Stimulated activated CD4-positive, alpha-beta T cell treated with anti-CD3 and anti-CD28 coated beads, TNF-alpha, amount 100 ng/mL, for 4 hours (primary cell): Measurements from ENCODE around the gene TBC1D22A.

ENCODE experiments used
- DNase-seq, 3 experiments: peaks; one replicate each; pipeline ENCODE4 v3.0.0-alpha.2; 2020; ENCODE audit warnings: low read depth in 3 of 3

TBC1D22A gene

DNA sequence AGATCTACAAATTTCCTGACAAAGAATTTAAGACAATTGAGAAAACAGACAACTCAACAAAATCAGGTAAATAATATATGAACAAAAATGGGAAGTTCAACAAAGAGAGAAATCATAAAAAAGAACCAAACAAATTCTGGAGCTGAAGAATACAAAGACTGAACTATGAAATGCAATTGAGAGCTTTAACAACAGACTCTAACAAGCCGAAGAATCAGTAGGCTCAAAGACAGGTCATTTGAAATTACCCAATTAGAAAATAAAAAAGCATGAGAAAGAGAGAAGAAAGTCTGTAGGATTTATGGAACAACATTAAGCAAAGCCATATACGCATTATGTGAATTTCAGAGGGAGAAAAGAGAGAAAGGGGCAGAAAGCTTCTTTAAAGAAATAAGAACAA is 72.8 kb downstream of the TBC1D22A start:
- no peak for DNase-seq

DNA sequence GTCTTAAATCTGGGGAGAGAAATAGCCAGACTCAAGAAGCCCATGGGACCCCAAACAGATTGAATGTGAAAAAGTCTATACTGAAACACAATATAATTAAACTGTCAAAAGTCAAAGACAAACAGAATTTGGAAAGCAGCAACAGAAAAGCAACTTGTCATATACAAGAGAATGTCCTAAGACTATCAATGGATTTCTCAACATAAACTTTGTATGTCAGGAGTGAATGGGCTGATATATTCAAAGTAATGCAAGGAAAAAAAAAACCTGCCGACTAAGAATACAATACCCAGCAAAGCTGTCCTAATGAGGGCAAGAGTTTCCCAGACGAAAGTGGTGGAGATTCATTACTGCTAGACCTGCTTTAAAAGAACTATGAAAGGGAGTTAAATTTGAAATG is 73.2 kb downstream of the TBC1D22A start:
- DNase-seq = no peak

DNA sequence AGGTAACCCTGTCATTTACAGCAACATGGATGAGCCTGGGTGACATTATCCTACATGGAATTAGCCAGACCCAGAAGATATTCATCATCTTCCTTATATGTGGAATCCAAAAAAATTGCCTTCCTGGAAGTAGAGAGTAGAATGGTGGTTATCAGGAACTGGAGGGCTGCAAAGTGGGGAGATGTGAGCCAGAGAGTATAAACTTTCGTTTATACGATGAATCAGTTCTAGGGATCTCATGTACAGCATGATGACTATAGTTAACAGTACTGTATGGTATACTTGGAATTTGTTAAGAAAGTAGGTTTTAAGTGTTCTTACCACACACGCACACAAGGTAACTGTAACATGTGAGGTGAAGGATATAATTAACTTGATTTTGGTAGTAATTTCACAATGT is 79.1 kb downstream of the TBC1D22A start:
- DNase-seq = no peak

DNA sequence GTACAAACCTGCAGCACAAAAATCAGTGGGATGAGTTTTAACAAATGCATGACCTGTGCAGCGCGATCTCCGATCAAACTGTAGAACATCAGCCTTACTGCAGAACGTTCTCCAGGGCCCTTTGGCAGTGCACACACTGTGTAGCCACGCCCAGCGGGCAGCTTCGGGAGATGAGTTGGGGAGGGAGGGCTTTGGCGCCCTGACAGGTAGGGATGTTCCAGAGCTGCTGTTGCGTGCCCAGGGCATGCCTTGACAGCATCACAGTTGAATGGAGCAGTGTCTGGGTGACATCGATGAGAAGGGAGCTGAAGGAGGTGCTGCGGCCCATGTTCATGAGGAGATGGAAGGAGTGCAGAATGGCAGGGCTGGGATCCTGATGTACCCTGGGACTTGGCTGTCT is 80.2 kb downstream of the TBC1D22A start:
- DNase-seq = no peak

DNA sequence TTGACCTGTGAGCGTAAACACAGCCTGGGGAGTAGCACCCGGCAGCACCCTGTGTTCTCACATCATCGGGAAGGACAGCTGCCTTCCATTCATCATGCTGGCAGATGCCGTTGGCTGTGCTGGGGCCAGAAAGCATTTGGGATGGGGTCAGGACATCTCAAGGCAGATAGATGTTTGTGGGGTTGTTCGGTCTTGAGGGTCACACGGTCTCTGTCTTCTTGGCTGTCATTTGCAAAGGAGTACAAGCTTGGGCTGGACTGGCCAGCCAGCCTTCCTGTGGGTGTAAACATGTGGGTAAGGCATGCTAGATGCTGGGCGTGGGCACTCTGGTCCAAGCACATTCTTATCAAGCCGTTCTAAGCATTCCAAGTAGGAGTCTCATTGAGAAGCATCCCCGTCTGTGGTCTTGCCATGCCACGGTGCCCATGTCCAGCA is 81.4 kb downstream of the TBC1D22A start:
- DNase-seq = no peak

DNA sequence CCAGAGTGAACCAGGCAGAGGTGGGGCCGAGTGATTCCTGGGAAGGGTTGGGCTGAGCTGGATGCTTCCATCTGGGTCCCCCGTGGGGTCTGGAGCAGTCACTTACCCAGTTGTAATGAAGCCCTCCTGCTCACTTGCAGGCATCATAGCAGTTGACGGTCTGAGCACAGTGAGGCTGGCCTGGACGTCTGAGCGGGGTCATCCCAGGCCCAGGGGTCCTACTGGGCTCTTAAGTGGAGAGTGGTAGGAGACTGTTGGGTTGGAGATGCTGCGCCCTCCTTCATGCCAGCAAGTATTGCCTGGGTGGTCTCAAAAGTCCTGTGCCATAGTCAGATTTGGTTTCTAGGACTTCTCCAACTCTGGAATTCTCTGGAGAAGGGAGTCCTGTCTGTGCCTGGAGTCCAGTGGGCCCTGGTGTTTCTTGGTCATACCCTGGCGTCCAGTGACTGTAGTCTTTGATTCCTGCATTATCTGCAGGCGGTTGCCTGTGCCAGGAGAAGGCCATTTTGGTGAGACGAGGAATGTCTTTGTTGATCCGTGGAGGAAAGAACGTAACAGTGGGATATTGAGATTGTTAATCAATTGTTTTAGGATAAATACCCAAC is 82.3 kb downstream of the TBC1D22A start:
- no peak for DNase-seq

DNA sequence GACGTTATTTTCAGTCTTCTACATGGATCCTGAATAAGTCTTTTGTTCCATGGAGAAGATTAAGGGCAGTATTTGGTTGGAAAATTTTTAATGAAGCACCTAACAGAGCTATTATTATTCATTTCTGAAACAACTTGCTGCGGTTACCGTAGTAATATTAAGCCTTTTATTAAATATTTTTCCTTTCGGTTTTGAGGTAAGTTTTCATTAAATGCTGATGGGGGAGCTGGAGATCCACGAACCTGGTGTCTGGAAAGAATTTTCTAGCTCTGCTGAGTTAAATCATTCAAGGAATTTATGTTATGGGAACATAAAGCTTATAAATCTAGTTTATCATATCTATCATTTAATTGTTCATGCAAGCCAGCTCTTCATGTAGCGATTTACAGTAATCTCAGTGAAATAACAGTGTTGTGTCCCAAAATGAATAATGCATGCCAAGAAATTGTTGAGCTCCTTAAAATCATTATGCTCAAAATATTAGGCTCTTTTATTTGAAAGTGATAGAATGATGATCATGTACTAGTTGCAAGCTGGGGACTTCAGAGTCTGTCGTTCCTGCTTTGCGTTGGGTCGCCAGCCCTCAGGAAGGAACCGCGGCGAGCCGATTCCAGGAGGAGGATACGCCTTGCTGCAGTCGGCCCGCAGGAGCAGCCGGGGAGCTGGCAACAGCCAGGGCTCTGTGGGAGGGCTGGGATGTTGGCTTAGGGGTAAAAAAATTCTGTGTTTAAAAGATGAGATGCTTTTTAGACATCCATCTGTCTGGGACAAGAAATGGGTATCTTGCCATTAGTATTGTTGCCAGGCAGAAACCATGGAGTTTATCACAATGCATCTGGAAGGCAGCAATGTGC is 83.1 kb downstream of the TBC1D22A start:
- DNase-seq = no peak

DNA sequence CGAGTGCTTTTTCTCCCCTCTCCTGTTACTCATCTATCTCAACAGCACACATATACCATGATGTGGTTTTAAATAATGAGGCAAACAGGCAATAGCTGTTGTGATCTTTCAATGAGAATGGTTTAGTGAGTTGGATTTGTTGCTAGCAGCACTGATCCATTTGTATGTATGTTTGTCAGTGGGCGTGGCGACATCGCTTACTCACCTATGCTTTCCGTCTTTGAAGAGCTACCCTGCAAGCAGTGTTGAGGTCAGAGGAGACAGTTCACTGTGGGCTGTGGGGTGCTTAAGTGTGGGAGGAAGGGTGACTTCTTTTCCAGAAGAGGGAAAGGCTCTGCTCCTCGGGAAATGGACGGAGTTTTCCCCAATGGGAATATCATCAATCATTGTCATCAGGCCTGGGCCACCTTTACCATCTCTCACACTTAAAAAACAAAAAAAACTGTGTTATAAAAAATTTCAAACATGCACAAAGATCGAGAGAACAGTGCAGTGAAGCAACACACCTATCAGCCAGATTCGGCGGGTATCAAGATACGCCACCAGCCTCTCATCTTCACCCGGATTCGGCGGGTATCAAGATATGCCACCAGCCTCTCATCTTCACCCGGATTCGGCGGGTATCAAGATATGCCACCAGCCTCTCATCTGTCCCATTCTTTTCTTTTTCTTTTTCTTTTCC is 83.8 kb downstream of the TBC1D22A start:
- DNase-seq = peak in 1 of 3 experiments; percentile 18

DNA sequence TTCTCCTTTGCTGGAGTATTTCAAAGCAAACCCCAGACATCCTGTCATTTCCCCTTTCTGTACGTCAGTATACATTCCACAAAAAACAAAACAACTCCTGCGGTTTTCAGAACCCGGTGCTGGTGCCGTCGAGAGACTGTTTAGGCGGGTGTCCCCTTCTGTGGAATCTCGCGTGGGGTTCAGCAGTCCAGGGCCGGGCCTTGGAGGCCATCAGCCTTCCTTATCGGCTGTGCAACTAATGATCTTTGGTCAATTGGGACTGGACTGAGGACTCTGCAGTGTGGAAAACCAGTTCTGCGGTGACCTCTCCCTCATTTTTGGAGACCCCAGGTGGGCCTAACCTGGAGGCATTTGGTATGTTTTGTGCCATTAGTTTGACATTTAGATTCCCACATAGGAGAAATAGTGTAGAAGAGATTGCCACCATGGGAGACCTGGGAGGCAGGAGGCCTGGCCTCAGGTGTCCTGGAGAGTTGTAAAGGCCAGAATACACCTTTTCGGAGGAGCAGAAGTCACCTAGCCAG is 84.4 kb downstream of the TBC1D22A start:
- DNase-seq = no peak

DNA sequence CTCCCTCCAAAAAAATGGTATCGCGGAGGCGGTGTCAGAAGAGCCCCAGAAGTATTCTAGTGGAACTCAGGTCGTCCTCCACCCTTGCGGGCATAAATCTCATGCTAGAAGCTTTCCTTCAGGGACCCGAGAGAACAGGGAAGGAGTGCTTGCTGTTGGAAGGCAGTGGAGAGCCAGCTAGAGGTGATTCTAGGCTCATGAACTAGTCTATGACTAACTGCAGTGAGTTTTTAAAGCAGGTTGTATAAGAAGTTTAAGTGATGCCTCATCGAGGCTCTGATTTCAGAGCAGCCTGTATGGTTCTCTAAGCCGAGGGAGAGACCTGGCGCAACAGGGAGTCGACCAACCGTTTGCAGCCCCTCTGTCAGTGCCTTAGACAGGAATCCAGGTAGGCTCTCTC is 85.7 kb downstream of the TBC1D22A start:
- DNase-seq = no peak

DNA sequence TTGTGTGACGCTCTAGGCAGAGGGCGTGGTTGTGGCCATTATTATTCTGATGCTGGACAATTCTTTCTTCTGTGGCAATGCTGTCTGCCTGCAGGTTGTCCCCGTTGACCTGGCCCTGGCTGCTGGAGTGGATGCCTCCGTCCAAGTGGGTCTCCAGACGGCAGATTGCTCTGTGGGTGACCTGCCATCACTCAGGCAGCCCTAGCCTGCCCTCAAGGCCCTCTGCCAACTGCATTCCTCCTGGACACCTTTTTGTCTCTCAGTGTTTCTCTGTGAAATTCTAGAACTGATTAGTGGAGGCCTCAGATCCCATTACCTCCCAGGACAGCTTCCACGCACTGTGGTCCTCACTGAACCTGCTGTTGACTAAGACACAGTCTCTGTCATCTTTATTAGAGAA is 86.7 kb downstream of the TBC1D22A start:
- no peak for DNase-seq

DNA sequence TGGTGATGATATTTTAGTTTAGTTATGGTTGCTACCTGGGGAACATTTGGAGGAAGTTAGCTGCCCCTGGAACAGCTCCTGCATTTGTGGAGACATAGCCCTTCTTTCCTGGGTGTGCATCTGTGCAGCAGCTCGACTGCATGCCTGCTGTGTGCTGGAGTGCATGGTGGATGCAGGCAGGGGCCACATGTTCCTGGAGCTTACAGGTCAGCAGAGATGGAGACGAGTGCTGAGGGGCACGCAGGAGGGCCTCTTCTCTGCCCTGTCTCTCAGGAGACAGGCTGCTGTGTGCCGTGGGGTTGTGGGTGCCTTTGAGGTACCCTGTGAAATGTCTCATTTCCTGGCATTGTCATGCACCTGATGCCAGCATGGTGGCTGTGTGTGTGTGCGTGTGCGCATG is 87.5 kb downstream of the TBC1D22A start:
- DNase-seq = no peak

DNA sequence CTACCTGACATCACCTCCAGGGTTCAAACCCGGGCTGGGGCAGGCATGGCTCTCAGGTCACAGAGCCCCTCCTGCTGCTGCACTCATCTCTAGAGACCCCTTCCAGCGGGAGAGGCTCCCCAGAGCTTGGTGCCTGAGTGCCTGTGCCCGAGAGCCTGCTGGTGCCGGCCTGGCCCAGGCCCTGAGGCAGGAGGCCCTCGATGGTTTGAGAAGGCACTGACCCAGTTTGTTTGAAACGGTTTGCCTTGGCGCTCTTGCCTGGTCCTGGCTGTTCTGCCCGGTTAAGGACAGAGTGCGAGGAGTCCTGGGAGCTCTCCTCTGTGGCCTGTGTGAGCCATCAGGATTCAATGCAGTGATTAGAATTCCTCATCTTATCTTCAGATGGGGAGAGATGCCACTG is 88.9 kb downstream of the TBC1D22A start:
- DNase-seq = no peak

DNA sequence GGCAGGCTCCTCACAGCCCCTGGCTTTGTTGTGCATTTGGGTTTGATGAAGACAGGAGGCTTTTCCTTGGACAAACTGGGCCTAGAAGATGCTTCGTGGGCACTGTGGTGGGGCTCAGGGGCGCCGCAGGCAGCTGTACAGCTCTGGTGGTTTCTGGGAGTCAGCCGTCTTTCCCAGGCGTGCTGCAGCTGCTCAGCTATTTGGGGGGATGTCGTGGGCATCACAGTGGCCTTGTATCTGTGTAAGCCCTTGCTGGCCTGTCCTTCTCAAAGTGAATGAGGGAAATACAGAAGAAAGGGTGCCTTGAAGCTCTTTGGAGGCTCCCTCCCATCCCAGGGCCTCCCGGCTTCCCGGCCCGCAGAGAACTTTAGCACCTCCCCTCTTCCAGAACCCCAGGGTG is 89.5 kb downstream of the TBC1D22A start:
- DNase-seq = no peak

DNA sequence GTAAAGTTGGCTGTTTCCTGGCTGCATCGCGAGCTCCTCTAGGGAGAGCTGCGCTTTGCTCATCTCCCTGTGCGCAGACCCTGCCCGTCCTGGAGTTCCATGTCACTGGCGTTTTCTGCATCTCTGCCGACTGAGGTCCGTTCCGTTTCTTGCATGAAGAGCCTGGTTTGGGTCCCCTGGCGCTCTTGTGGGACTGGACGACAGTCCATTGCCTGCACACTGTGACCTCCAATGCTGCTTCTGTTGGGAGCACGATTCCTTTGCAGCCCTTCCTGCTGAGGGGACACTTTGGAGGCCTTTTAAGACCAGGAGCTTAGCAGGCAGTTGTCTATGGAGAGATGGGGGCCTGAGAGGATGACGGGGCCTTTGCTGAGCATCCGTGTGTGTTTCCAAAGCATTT is 90.3 kb downstream of the TBC1D22A start:
- no peak for DNase-seq

DNA sequence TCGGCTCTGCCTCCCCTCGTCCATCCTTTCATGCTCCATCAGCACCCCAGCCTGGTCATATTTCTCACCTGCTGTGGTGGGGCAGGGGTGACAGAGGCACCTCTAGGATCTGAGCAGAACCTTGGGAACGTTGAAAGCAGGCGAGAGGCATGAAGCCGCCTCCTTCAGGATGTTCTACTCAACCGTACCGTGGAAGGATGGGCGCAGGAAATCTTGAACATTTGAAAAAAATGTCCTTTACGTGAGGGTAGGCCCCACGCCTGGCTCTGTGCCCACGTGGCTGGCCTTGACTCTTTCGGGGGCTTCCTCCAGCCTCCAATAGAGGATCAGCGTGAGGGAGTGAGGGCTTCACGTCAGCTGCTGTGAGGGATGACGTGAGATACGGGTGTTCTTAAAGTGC is 90.7 kb downstream of the TBC1D22A start:
- no peak for DNase-seq

DNA sequence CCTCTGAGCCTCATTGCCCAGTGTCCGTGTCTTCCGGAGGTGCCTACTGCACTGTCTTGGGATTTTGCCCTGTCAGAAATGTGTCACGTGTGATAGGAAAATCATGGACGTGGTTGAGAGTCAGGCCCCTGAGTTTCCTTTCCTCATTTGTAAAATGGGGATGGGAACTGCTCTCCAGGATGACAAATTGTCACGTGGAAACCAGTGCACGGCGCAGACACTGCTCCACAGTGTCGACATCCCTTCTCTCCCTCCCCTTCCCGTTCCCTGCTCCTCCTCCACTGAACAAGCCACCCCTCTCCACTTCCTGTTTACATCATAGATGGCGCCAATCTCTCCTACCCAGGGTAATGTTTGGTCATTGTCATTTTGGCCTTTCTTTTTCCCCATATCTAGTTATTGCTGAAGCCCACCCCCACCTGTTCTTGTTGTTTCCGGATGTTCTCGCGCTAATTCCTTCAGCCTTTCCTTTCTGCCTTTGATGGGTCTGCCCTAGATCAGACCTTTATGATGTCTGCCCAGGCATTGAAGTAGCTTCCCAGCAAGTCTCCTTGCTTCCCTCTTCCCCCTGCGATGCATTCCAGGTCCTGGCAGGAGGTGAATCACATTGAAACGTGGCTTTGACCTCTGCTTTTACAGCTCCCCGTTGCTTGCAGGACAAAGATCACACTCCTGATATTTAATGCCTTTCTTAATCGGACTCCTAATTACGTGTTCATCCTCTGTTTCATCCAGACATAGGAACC is 91.8 kb downstream of the TBC1D22A start:
- DNase-seq = no peak

DNA sequence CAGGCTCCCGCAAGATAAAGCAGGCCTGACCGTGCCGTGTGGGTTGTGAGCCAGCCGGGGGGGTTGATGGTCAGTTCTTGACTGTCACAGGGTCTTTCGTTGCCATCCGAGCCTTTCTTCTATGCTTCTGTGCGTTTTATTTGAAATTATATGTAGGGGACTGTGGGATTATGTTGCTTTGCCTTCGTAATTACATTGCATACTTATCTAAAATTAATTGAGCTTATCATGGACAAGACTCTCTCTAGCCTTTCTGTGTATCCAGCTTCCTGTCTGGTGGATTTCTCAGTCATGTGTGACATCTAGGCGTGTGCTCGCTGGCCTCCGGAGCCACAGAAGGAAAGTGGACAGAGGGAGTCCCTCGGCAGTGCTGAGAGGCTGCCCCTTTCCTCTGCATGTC is 93.2 kb downstream of the TBC1D22A start:
- DNase-seq = no peak

DNA sequence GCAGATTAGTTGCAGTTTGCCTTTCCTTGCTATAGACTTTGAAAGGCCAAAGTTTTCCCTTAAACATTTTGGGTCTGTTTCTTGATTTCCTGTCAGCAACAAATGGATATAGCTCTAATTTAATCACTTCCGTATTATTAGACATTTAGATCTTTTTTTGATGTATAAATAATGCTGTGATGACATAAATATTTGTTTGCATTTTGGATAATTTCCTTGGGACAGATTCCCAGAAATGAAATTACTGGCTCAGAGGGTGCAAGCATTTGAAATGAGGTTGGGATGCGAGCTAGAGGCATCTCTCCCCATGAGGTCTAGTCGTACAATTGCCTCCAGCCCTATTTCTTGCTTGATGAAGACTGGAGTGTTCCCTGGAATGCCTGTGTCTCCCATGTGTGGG is 94.2 kb downstream of the TBC1D22A start:
- DNase-seq = no peak

DNA sequence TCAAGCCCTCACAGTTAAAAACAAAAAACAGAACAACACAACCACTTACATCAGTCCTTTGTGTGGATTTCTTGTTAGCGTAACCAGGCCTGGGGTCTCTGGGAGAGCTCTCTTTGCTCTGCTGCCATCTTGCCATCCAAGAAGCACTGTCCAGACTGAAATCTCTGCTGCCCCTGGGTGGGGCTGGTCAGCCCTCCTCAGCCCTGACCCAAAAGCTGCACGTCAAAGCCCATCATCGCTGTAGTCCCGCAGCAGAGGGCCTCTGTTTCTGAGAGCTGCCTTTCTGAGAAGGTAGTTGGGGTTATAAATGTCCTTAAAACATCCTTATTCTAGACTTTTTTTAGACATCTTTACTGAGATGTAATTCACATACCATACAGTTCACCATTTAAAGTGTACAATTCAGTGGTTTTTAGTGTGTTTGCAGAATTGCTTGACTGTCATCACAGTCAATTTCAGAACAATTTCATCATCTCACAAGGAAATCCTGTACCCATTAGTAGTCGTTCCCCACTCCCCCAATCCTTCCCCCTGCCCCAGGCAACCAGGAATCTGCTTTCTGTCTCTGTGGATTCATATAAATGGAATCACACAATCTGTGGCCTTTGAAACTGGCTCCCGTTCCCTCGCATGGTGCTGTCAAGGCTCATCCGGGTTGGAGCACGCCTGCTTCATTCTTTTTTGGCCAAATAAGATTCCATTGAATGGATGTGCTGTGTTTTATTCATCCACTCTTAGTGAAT is 94.9 kb downstream of the TBC1D22A start:
- no peak for DNase-seq

DNA sequence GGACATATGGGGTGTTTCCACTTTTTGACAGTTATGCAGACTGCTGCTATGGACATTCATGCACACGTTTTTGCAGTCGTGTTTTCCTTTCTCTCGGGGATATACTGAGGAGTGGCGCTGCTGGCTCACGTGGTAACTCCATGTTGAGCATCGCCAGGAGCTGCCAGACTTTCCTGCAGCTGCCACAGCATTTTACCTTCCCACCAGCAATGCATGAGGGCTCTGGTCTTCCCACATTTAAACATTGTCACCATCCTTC is 95.4 kb downstream of the TBC1D22A start:
- no peak for DNase-seq
